HG03521 (cell line): ENCODE measurements around the gene RFT1.
"Not testable (repeated sequence)": the region's sequence is repeated elsewhere in the genome, so short reads cannot be mapped to it uniquely, and the experiment has no call there.

Source experiments
- ATAC-seq: cut with Tn5 transposase; IDR thresholded peaks from one replicate; pipeline ENCODE4 v1.9.1; 2021; ENCODE audit warnings: mild to moderate bottlenecking, moderate library complexity; ENCODE audit not compliant: unreplicated experiment

Gene RFT1

GRCh38 chr3:53163444-53164387, 33.5 kb upstream of the RFT1 start:
- no peak for ATAC-seq

- no peak for ATAC-seq
These were observed 32.6 kb upstream of the RFT1 start for GRCh38 chr3:53162672-53163443.

- ATAC-seq = no peak
These were observed 31.8 kb upstream of the RFT1 start for GRCh38 chr3:53161820-53162671.

GRCh38 chr3:53161450-53161819, 31.2 kb upstream of the RFT1 start:
- ATAC-seq = no peak

GRCh38 chr3:53160660-53161449, 30.6 kb upstream of the RFT1 start, which contains the start of gene PRKCD:
PRKCD (plus strand) TSS chr3:53161209; CDS start chr3:53178423, 17,214 bp downstream.
- peak; percentile 46 for ATAC-seq

- no peak for ATAC-seq
These were observed 29.9 kb upstream of the RFT1 start for GRCh38 chr3:53160061-53160659.

- ATAC-seq = no peak
These were observed 29.2 kb upstream of the RFT1 start for GRCh38 chr3:53159156-53160060.

- ATAC-seq = no peak
These were observed 28.5 kb upstream of the RFT1 start for GRCh38 chr3:53158765-53159155.

GRCh38 chr3:53157974-53158580, 27.8 kb upstream of the RFT1 start:
- no peak for ATAC-seq

GRCh38 chr3:53156368-53156834, 26.2 kb upstream of the RFT1 start:
- ATAC-seq = no peak

GRCh38 chr3:53155760-53156159, 25.5 kb upstream of the RFT1 start:
- no peak for ATAC-seq

- ATAC-seq = no peak
These were observed 24.6 kb upstream of the RFT1 start for GRCh38 chr3:53154881-53155285.

GRCh38 chr3:53153980-53154379, 23.7 kb upstream of the RFT1 start:
- no peak for ATAC-seq

- no peak for ATAC-seq
These were observed 23.1 kb upstream of the RFT1 start for GRCh38 chr3:53153264-53153823.

- no peak for ATAC-seq
These were observed 21.8 kb upstream of the RFT1 start for GRCh38 chr3:53151870-53152660.

GRCh38 chr3:53151465-53151864, 21.2 kb upstream of the RFT1 start:
- no peak for ATAC-seq

- ATAC-seq = not testable (repeated sequence)
These were observed 20.8 kb upstream of the RFT1 start for GRCh38 chr3:53151086-53151438.
